Effector CD8-positive, alpha-beta T cell (primary cell): ENCODE data around the gene RUBCNL.
A peak's percentile ranks its signal among the peaks of the same experiment; 100 is the strongest.

Experiments used
- DNase-seq: peaks from one replicate; lab custom pipeline; 2025; lab: John Stamatoyannopoulos, UW

Gene RUBCNL

DNA sequence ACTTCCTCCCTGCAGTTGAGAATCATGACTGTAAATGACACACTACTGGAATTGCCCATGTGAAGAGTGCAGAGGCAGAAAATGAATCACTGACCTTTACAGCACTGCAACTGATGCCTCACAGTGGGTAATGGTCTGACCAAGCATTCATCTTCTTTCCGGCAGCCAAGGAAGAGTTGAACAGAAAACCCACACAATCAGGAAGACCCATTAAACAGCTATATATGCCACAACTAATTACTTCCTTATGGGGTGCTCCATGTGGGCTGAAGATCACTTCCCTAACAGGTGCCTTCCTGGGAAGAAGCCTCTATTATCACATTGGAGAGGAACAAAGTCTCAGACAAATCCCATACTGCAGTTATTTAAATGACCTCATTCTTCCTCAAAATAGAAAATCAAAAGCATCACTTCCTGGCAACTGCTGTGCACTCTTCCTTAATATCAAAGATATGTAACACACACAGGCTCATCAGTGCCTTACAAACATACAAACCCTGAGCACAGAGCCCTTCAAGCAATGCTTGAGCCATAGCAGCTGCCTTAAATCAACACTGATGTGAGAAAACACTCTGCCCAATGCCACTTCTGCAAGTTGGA is 45.8 kb downstream of the RUBCNL start:
- no peak for DNase-seq

DNA sequence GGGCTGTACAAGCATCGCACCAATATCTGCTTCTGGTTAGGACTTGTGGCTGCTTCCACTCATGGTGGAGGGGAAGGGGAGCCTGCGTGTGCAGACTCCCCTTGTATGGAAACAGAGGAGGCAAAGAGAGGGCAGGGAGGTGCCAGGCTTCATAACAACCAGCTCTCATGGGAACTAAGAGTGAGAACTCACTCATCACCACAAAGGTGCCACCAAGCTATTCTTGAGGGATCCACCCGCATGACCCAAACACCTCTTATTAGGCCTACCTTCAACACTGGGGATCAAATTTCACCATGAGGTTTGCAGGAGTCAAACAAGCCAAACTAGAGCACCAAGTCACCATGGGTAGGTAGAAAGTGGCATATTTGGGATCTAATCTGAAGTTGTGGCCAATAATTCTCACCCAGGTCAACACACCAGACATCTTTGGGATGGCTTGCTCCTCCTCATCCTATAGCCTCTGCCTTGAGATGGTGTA is 46.4 kb downstream of the RUBCNL start:
- DNase-seq = no peak

GRCh38 chr13:46340011-46340410 is 47.0 kb downstream of the RUBCNL start:
- DNase-seq = no peak

- DNase-seq = no peak
These were observed 47.9 kb downstream of the RUBCNL start for GRCh38 chr13:46339035-46339666.

- no peak for DNase-seq
These were observed 49.4 kb downstream of the RUBCNL start for GRCh38 chr13:46337700-46338099.

DNA sequence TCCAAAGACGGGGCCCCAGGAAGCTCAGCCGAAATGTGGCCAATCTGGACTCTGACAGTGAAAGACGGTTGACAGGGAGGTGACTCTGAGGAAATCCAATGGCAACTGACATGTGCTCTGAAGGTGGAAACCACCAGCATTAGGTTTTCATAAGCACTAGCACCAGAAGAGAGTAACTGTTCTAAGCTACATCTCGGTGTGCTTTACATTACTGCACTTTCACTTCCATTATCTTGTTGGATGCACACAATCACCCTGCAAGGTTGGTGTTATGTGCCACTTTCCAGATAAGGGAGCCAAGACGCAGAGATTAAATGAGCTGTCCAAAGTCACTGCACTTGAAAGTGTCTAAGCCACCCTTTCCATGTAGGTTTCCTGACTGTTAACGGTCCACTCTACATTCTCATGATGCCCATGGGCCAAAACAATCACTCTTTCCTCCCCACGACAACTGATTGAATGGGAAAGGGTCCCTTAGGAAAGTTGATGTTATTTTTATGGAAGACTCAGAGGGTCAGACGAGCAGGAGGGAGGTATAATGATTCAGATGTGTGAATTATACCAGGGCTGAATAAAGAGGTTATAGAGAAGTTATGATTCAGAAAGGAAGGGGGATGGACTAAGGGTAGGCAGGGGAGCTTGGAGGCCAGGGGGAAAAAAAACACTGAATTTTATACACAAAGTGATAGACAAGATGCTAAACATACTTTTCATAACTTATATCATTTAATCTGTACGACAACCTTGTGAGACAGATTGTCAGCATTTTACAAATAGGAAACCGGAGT is 52.8 kb downstream of the RUBCNL start:
- no peak for DNase-seq

GRCh38 chr13:46332772-46333171 is 54.3 kb downstream of the RUBCNL start:
- no peak for DNase-seq

GRCh38 chr13:46329624-46330023 is 57.4 kb downstream of the RUBCNL start:
- DNase-seq = no peak

DNA sequence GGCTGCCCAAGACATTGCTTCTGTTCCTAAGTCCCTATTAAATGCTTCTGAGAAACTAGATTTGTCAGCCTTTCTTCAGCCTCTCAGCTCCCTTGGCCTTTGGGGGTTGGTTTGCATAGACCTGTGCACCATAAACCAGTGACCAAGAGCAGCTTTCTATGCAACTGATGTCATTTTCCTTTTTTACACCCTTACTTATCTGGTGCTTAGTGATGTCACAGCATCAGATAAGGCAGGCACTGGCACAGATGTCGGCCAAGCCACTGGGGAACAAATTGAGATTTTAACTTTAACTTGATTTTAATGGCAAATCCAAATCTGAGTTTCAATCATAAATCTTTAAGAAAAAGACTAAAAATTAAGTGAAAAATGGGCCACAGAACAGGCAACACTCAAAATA is 59.8 kb downstream of the RUBCNL start:
- DNase-seq = no peak

- DNase-seq = no peak
These were observed 62.1 kb downstream of the RUBCNL start for GRCh38 chr13:46324976-46325375.

DNA sequence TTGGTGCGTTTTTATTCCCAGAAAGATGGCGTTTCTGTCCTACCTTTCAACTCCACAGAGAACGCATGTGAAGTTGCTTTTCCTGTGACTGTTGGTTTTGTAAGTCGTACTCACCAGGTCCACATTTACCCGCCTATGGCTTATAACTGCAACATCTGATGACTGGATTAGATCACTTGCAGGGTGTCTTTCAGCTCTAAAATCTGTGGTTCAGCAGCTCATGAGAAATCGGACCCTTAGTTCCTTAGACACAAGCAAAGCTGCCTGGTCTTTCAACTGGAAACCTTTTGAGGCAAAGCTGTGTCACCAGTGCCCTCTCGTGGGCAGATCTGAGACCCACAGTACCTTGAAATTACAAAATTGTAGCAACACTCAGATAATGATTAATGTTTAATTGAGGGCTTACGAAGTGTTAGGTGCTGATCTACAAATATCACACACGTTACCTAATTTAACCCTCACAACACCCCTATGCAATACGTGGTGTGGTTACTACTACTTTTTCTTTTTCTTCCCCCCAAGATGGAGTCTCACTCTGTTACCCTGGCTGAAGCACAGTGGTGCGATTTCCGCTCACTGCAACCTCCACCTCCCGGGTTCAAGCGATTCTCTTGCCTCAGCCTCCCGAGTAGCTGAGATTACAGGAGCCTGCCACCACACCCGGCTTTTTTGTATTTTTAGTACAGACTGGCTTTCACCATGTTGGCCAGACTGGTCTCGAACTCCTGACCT is 65.4 kb downstream of the RUBCNL start:
- peak; percentile 49 for DNase-seq

DNA sequence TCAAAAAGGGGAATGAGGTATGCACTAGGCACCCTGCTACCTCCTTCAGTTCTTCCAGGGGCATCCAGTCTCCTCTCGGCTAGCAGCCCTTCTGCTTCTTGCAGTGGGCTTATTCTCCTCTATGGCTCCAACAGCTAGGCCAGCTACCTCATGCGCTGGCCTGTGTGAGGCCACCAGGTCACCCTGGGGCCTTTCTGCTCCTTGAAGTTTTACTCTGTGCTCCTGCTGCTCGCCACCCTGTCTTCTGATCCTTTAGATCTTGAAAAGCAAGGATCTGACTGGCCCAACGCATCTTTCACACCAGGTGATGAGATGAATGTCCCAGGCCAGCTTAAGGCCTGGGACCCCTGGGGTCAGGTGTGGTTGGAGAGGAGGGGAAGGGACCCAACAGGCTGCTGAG is 66.2 kb downstream of the RUBCNL start:
- DNase-seq = no peak

- no peak for DNase-seq
These were observed 66.6 kb downstream of the RUBCNL start for GRCh38 chr13:46320406-46320805.

- DNase-seq = no peak
These were observed 68.1 kb downstream of the RUBCNL start for GRCh38 chr13:46318986-46319385.

DNA sequence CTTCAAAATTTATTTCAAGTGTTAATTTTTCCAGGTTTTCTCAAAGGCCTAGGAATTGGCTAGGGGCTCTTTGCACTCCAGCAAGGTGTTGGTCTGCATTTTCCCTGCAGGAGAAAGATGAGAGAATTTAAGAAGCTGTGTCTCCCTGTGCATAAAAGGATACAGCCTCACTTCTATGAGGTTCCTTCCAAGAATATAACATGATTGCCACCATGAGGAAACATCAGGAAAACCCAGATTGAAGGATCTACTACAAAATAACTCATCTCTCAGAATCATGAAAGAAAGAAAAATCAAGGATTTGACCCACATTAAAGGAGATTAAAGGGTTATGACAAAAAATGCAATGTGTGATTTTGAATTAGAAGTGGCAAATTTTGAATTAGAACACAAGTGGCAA is 69.9 kb downstream of the RUBCNL start:
- DNase-seq = no peak

- DNase-seq = no peak
These were observed 71.5 kb downstream of the RUBCNL start for GRCh38 chr13:46315491-46316075.

- no peak for DNase-seq
These were observed 72.0 kb downstream of the RUBCNL start for GRCh38 chr13:46315036-46315435.

- DNase-seq = no peak
These were observed 72.5 kb downstream of the RUBCNL start for GRCh38 chr13:46314587-46314986.

- DNase-seq = no peak
These were observed 73.4 kb downstream of the RUBCNL start for GRCh38 chr13:46313432-46314257.

DNA sequence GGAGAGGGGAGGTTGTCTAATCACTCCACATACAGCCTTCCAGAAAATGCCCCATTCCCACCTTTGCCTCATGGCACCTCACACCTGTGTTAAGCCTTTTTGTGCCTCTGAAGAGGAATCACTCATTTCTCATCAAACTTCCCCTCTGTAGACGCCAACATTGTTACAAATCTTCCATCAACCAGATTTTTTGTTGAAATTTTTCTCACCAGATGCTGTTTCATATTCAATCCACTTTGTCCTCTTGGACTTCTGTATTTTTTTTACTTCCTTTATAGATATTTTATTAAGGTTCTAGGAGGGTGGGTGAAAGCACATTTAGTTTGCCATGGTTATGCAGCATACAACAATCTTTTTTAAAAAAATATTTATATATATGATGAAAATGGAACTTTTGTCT is 74.0 kb downstream of the RUBCNL start:
- DNase-seq = no peak

DNA sequence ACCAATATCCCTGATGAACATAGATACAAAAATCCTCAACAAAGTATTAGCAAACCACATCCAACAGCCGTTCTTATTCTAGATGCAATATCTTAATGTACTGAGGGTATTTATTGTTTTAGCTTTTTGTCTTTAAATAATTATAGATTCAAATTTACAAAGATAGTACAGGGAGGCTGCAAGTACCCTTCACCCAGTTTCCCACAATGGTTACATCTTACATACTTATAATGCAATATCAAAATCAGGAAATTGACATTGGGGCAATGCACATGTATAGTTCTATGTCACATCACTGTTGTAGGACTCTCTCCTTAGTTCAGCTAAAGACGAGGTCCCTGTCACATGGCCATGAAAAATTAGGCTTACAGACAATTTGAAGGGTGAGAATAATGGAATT is 75.8 kb downstream of the RUBCNL start:
- DNase-seq = no peak
